SU-DHL-6 (cell line): ENCODE measurements around the gene COL4A1.

Experiments
- H2AFZ ChIP-seq: fragments of 200-600 bp; sonication (generic); 2 replicates; pipeline ENCODE4 v1.6.1; 2014; ENCODE audit warnings: low read depth, mild to moderate bottlenecking, moderate library complexity, mixed read lengths, antibody characterized with exemption, low read length; ENCODE audit not compliant: severe bottlenecking
- H3F3A ChIP-seq: fragments of 200-600 bp; shearing (Covaris generic); 2 replicates; pipeline ENCODE4 v1.6.0; 2016; ENCODE audit warnings: antibody characterized with exemption, mild to moderate bottlenecking; ENCODE audit not compliant: insufficient read depth
- H3K27ac ChIP-seq: fragments of 200-600 bp; sonication (generic); 2 replicates; pipeline ENCODE4 v1.5.1; 2016; ENCODE audit warnings: low read depth, mild to moderate bottlenecking, low read length, moderate library complexity, mixed read lengths
- H3K27me3 ChIP-seq: fragments of 200-600 bp; sonication (generic), shearing (Covaris generic); 2 replicates; pipeline ENCODE4 v1.6.0; 2014; ENCODE audit warnings: mild to moderate bottlenecking, low read length
- H3K36me3 ChIP-seq: fragments of 200-600 bp; sonication (generic); 2 replicates; pipeline ENCODE4 v1.6.1; 2014; ENCODE audit warnings: mild to moderate bottlenecking, low read length, mixed read lengths
- H3K4me2 ChIP-seq: fragments of 300-600, 200-600 bp; shearing (Covaris generic), sonication (generic); 2 replicates; pipeline ENCODE4 v1.6.0; 2014; ENCODE audit warnings: low read length, low read depth, mild to moderate bottlenecking; ENCODE audit not compliant: poor library complexity, severe bottlenecking
- H3K4me3 ChIP-seq: fragments of 200-600 bp; sonication (generic); 2 replicates; pipeline ENCODE4 v1.5.1; 2014; ENCODE audit warnings: antibody characterized with exemption, low read length, mild to moderate bottlenecking, mixed read lengths; ENCODE audit not compliant: insufficient read depth, poor library complexity, severe bottlenecking
- H3K79me2 ChIP-seq: fragments of 200-600 bp; sonication (generic); 2 replicates; pipeline ENCODE4 v1.6.1; 2014; ENCODE audit warnings: mild to moderate bottlenecking, low read length, moderate library complexity; ENCODE audit not compliant: insufficient read depth
- H3K9ac ChIP-seq: fragments of 200-600 bp; sonication (generic); 2 replicates; pipeline ENCODE4 v1.7.0; 2014; ENCODE audit warnings: mild to moderate bottlenecking, low read length
- H3K9me2 ChIP-seq: fragments of 200-600 bp; sonication (generic); replicated peaks from 2 replicates; pipeline ENCODE4 v1.6.1; 2014; ENCODE audit warnings: low read length; ENCODE audit not compliant: insufficient read depth
- H3K9me3 ChIP-seq: fragments of 200-600 bp; sonication (generic); 2 replicates; pipeline ENCODE4 v1.6.1; 2014; ENCODE audit warnings: low read length, mixed read lengths; ENCODE audit not compliant: insufficient read depth
- H4K20me1 ChIP-seq: fragments of 200-600 bp; sonication (generic); 2 replicates; pipeline ENCODE4 v1.6.1; 2014; ENCODE audit warnings: low read depth, mild to moderate bottlenecking, antibody characterized with exemption, low read length, moderate library complexity, mixed read lengths
- EZH2phosphoT487 ChIP-seq: fragments of 200-600 bp; sonication (generic), shearing (Covaris generic); conservative IDR thresholded peaks from 2 replicates; pipeline ENCODE4 v1.6.1; 2018; ENCODE audit warnings: mild to moderate bottlenecking, antibody characterized with exemption, low read length, moderate library complexity, mixed read lengths
- TF ChIP-seq, protein P1 (sequence below): fragments of 200-600 bp; sonication (generic); IDR thresholded peaks from one replicate; pipeline ENCODE4 v1.5.1; 2017; ENCODE audit warnings: antibody characterized with exemption, mild to moderate bottlenecking, low read length, moderate library complexity; ENCODE audit not compliant: insufficient read depth, poor library complexity, severe bottlenecking

COL4A1 gene

DNA sequence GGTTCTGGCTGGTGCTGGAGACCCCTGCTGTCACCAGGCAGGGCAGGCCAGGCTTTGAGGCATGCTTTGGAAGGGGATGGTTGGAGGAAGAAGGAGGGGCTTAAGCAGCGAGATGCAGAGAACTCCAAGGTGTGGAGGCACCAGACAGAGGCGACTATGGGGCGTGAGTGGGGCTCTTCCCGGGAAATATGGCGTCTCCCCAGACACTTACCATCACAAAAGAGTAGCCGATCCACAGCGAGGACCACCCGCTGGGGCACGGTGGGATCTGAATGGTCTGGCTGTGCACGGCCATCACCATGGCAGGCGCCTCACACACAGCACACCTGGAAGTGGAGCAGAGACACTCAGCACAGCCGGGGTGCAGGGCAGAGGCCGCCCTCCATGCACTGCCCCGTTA is 151.9 kb downstream of the COL4A1 start:
- Histone ChIP-seq H3K27ac (no peak overlapping the region), H3F3A (no peaks in the 10 kb centered on the region), H3K9me3 (no peaks in the 10 kb centered on the region), H3K9me2 (no peaks in the 10 kb centered on the region), H3K27me3 (no peaks in the 10 kb centered on the region), H2AFZ (no peak overlapping the region), H4K20me1 (no peaks in the 10 kb centered on the region), H3K4me3 (no peak overlapping the region), H3K36me3 (no peaks in the 10 kb centered on the region), H3K79me2 (no peaks in the 10 kb centered on the region), H3K4me2 (no peak overlapping the region), H3K9ac (no peak overlapping the region)
- no peak for TF ChIP-seq EZH2phosphoT487
- TF ChIP-seq, protein P1, sequence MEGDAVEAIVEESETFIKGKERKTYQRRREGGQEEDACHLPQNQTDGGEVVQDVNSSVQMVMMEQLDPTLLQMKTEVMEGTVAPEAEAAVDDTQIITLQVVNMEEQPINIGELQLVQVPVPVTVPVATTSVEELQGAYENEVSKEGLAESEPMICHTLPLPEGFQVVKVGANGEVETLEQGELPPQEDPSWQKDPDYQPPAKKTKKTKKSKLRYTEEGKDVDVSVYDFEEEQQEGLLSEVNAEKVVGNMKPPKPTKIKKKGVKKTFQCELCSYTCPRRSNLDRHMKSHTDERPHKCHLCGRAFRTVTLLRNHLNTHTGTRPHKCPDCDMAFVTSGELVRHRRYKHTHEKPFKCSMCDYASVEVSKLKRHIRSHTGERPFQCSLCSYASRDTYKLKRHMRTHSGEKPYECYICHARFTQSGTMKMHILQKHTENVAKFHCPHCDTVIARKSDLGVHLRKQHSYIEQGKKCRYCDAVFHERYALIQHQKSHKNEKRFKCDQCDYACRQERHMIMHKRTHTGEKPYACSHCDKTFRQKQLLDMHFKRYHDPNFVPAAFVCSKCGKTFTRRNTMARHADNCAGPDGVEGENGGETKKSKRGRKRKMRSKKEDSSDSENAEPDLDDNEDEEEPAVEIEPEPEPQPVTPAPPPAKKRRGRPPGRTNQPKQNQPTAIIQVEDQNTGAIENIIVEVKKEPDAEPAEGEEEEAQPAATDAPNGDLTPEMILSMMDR = no peak

- Histone ChIP-seq H3K79me2 (no peaks in the 10 kb centered on the region), H3K4me3 (no peak overlapping the region), H3K27ac (no peak overlapping the region), H3K36me3 (no peaks in the 10 kb centered on the region), H3K4me2 (no peak overlapping the region), H2AFZ (no peak overlapping the region), H3K9me3 (no peaks in the 10 kb centered on the region), H3K27me3 (no peaks in the 10 kb centered on the region), H4K20me1 (no peaks in the 10 kb centered on the region), H3K9me2 (no peaks in the 10 kb centered on the region), H3K9ac (no peak overlapping the region), H3F3A (no peaks in the 10 kb centered on the region)
- no peak for TF ChIP-seq EZH2phosphoT487
- TF ChIP-seq, protein P1 = no peak
These were observed 152.5 kb downstream of the COL4A1 start for GRCh38 chr13:110154410-110154933.

- H3K36me3 ChIP-seq = no peaks in the 10 kb centered on the region
- no peaks in the 10 kb centered on the region for H3K9me3 ChIP-seq
- H3K4me3 ChIP-seq = no peak overlapping the region
- no peaks in the 10 kb centered on the region for H3K27me3 ChIP-seq
- H3K4me2 ChIP-seq = no peak overlapping the region
- H3F3A ChIP-seq = no peaks in the 10 kb centered on the region
- H2AFZ ChIP-seq = no peak overlapping the region
- H3K79me2 ChIP-seq = no peaks in the 10 kb centered on the region
- TF ChIP-seq, protein P1 = no peak
- no peak for TF ChIP-seq EZH2phosphoT487
- no peak overlapping the region for H3K27ac ChIP-seq
- no peak overlapping the region for H3K9ac ChIP-seq
- H4K20me1 ChIP-seq = no peaks in the 10 kb centered on the region
- H3K9me2 ChIP-seq = no peaks in the 10 kb centered on the region
These were observed 154.6 kb downstream of the COL4A1 start for GRCh38 chr13:110152351-110152750.
